ENCODE data around the gene S100A7A.
"Not testable (repeated sequence)": the region's sequence is repeated elsewhere in the genome, so short reads cannot be mapped to it uniquely, and the experiment has no call there.

S100A7A gene

DNA sequence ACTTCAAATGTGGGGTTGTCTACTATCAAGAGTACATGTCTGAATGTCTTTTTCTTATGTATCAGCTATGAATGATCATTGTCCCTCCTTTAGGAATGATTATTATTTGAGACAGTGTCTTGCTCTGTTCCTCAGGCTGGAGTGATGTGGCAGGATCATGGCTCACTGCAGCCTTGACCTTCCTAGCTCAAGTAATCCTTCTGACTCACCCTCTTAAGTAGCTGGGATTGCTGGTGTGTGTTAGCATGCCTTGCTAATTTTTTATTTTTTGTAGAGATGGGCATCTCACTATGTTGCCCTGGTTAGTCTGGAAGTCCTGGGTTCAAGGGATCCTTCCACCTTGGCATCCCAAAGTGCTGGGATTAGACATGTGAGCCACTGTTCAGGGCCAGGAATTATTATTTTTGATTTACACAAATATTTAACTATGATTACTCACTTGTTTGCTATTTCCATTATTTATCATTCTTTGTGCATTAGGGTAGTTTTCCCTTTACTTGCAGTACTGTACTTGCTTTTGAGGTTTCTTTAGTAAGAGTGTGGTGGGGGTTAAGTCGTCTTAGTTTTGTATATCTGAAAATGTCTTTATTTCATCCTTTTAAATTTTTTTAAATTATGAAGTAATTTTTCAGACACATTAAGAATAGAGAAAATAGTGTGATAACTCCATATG is 31.3 kb downstream of the S100A7A start:
- H3K27ac ChIP-seq (ENCODE audit: low read depth, low read length, poor library complexity, severe bottlenecking) = no peak overlapping the region
- no peaks in the 10 kb centered on the region for H3F3A ChIP-seq (ENCODE audit: insufficient read depth, low read length)
- H3K4me2 ChIP-seq (ENCODE audit: low read length) = no peak overlapping the region
- no peaks in the 10 kb centered on the region for H3K4me1 ChIP-seq (ENCODE audit: insufficient read depth, low read length, severe bottlenecking)
- no peaks in the 10 kb centered on the region for H3K9me2 ChIP-seq (ENCODE audit: low read depth, low read length)
- H3K36me3 ChIP-seq (ENCODE audit: insufficient read depth, low read length) = no peaks in the 10 kb centered on the region
- H3K79me2 ChIP-seq (ENCODE audit: insufficient read depth, low read length) = no peaks in the 10 kb centered on the region
- no peak overlapping the region for H3K4me3 ChIP-seq (ENCODE audit: low read depth, low read length, poor library complexity, severe bottlenecking)
- no peaks in the 10 kb centered on the region for H4K20me1 ChIP-seq (ENCODE audit: insufficient read depth, low read length)
- H3K27me3 ChIP-seq (ENCODE audit: insufficient read depth, low read length) = peaks cover 6% of the 10 kb centered on the region; the same call in 1 of the 2 replicates
- TF ChIP-seq, protein P1, sequence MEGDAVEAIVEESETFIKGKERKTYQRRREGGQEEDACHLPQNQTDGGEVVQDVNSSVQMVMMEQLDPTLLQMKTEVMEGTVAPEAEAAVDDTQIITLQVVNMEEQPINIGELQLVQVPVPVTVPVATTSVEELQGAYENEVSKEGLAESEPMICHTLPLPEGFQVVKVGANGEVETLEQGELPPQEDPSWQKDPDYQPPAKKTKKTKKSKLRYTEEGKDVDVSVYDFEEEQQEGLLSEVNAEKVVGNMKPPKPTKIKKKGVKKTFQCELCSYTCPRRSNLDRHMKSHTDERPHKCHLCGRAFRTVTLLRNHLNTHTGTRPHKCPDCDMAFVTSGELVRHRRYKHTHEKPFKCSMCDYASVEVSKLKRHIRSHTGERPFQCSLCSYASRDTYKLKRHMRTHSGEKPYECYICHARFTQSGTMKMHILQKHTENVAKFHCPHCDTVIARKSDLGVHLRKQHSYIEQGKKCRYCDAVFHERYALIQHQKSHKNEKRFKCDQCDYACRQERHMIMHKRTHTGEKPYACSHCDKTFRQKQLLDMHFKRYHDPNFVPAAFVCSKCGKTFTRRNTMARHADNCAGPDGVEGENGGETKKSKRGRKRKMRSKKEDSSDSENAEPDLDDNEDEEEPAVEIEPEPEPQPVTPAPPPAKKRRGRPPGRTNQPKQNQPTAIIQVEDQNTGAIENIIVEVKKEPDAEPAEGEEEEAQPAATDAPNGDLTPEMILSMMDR (IDR thresholded peaks at IDR 0.05; ENCODE audit: low read length) = no peak
- TF ChIP-seq EZH2 (IDR thresholded peaks at IDR 0.05; ENCODE audit: borderline replicate concordance, low read length) = no peak
- H3K9ac ChIP-seq (ENCODE audit: low read length) = no peak overlapping the region
- no peak overlapping the region for H2AFZ ChIP-seq (ENCODE audit: low read length)
- no peaks in the 10 kb centered on the region for H3K9me3 ChIP-seq (ENCODE audit: low read length)

DNA sequence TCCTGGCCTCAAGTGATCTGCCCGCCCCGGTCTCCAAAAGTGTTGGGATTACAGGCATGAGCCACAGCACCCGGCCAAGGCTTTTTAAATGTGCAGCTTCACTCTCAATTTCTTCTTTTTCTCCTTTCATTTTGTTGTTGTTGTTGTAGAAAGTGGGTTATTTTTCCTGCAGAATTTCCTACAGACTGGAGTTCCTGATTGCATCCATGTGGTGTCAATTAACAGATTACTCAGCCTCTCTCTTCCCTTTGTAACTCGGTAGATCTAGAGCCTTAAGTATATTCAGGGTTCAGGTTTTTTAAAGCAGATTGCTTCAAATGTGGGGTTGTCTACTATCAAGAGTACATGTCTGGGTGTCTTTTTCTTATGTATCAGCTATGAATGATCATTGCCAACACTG is 32.5 kb downstream of the S100A7A start:
- H3K27ac ChIP-seq (ENCODE audit: low read depth, low read length, poor library complexity, severe bottlenecking); H3K9me2 ChIP-seq (ENCODE audit: low read depth, low read length); H3K4me2 ChIP-seq (ENCODE audit: low read length); H3F3A ChIP-seq (ENCODE audit: insufficient read depth, low read length); H3K4me1 ChIP-seq (ENCODE audit: insufficient read depth, low read length, severe bottlenecking); H3K4me3 ChIP-seq (ENCODE audit: low read depth, low read length, poor library complexity, severe bottlenecking); H3K79me2 ChIP-seq (ENCODE audit: insufficient read depth, low read length); H3K9ac ChIP-seq (ENCODE audit: low read length); H2AFZ ChIP-seq (ENCODE audit: low read length); H3K27me3 ChIP-seq (ENCODE audit: insufficient read depth, low read length); H4K20me1 ChIP-seq (ENCODE audit: insufficient read depth, low read length); H3K9me3 ChIP-seq (ENCODE audit: low read length); H3K36me3 ChIP-seq (ENCODE audit: insufficient read depth, low read length): not testable (repeated sequence)

DNA sequence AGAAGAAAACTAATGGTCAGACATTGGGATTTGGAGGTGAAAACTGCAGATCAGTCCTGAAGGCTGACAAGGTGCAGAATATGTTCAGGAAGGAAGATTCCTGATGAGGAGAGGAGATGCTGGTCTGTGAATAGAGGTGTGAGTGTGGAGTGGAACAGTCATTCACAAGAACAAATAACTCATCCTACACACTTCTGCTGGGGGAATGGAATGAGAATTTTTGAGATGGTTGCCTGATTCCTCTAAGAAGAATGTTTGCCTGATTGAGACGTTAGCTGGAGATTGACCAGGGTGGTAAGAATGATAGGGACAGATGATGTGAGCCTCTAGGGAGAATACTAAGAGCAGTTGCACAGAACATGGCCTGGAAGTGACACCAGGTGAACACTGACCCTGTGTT is 40.1 kb downstream of the S100A7A start:
- Histone ChIP-seq H3K36me3 (ENCODE audit: insufficient read depth, low read length) (no peaks in the 10 kb centered on the region), H3K9me3 (ENCODE audit: low read length) (no peaks in the 10 kb centered on the region), H3K27ac (ENCODE audit: low read depth, low read length, poor library complexity, severe bottlenecking) (no peak overlapping the region), H3K79me2 (ENCODE audit: insufficient read depth, low read length) (no peaks in the 10 kb centered on the region), H2AFZ (ENCODE audit: low read length) (no peak overlapping the region), H3K27me3 (ENCODE audit: insufficient read depth, low read length) (no peaks in the 10 kb centered on the region), H3K4me1 (ENCODE audit: insufficient read depth, low read length, severe bottlenecking) (no peaks in the 10 kb centered on the region), H4K20me1 (ENCODE audit: insufficient read depth, low read length) (no peaks in the 10 kb centered on the region), H3K4me3 (ENCODE audit: low read depth, low read length, poor library complexity, severe bottlenecking) (no peak overlapping the region), H3F3A (ENCODE audit: insufficient read depth, low read length) (no peaks in the 10 kb centered on the region), H3K9me2 (ENCODE audit: low read depth, low read length) (no peaks in the 10 kb centered on the region), H3K9ac (ENCODE audit: low read length) (no peak overlapping the region), H3K4me2 (ENCODE audit: low read length) (no peak overlapping the region)
- no peak for TF ChIP-seq EZH2 (IDR thresholded peaks at IDR 0.05; ENCODE audit: borderline replicate concordance, low read length)
- TF ChIP-seq, protein P1 (IDR thresholded peaks at IDR 0.05; ENCODE audit: low read length) = no peak

DNA sequence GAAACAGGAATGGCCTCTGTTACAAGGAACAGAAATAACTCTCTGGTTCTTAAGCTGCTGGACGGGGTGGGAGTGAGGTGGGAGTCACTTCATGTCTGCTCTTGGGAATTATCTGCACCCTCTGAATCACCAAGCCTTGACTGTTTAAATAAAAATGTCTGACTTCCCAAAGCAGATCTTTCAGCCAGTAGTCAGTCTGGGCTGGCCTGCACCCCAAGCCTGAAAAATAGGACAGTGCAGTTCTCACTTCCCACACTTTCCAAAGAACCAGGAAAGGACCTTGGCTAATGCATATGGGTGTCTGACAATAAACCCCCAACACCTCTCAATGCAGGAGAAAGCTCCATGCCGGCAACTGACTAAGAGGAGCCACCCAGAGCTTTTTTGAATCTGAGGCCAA is 43.3 kb downstream of the S100A7A start:
- H3K9me3 ChIP-seq (ENCODE audit: low read length) = no peaks in the 10 kb centered on the region
- no peaks in the 10 kb centered on the region for H3K36me3 ChIP-seq (ENCODE audit: insufficient read depth, low read length)
- H3K27me3 ChIP-seq (ENCODE audit: insufficient read depth, low read length) = no peaks in the 10 kb centered on the region
- H4K20me1 ChIP-seq (ENCODE audit: insufficient read depth, low read length) = no peaks in the 10 kb centered on the region
- no peak overlapping the region for H3K27ac ChIP-seq (ENCODE audit: low read depth, low read length, poor library complexity, severe bottlenecking)
- no peak for TF ChIP-seq EZH2 (IDR thresholded peaks at IDR 0.05; ENCODE audit: borderline replicate concordance, low read length)
- TF ChIP-seq, protein P1 (IDR thresholded peaks at IDR 0.05; ENCODE audit: low read length) = no peak
- H3K9me2 ChIP-seq (ENCODE audit: low read depth, low read length) = no peaks in the 10 kb centered on the region
- no peak overlapping the region for H3K9ac ChIP-seq (ENCODE audit: low read length)
- H3K4me2 ChIP-seq (ENCODE audit: low read length) = no peak overlapping the region
- no peaks in the 10 kb centered on the region for H3F3A ChIP-seq (ENCODE audit: insufficient read depth, low read length)
- no peaks in the 10 kb centered on the region for H3K79me2 ChIP-seq (ENCODE audit: insufficient read depth, low read length)
- H3K4me3 ChIP-seq (ENCODE audit: low read depth, low read length, poor library complexity, severe bottlenecking) = no peak overlapping the region
- H3K4me1 ChIP-seq (ENCODE audit: insufficient read depth, low read length, severe bottlenecking) = no peaks in the 10 kb centered on the region
- no peak overlapping the region for H2AFZ ChIP-seq (ENCODE audit: low read length)
